COLO668 (cell line): ENCODE data around the gene DLG1.
"Not testable (repeated sequence)": the region's sequence is repeated elsewhere in the genome, so short reads cannot be mapped to it uniquely, and the experiment has no call there.

Source experiments
- DNase-seq: peaks from one replicate; lab custom pipeline; 2025; ENCODE audit not compliant: unreplicated experiment; lab: John Stamatoyannopoulos, UW

Gene DLG1

DNA sequence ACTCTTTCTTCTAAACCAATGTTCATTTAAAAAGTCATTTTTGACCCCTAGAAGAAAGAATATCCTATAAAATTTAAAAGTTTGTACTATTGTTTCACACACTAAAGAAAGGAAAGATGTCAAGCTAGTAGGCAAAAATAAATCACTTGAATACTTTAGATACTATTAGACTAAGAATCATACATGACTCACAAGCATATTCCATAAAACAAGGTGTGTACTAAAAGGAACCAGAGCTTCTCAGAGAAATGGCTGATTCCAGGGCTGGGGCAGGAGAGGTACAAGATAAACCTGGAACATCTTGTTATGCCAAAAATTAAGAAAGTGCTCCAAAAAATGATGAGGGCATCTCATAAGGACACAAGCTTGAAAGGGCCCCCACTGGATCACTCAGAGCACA lies 8.7 kb downstream of the DLG1 start:
- DNase-seq = no peak

DNA sequence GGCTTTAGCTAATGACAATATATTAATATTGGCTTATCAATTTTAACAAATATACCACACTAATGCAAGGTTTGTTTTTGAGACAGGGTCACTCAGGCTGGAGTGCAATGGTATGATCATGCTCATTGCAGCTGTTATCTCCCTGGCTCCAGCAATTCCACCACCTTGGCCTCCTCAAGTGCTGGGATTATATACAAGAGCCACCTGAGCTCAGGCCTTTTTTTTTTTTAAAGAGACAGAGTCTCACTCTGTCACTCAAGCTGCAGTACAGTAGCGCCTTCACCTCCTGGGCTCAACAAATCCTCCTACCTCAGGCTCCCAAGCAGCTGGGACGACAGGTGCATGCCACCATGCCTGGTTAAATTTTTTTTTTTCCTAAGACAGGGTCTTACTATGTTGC lies 11.7 kb downstream of the DLG1 start:
- no peak for DNase-seq

DNA sequence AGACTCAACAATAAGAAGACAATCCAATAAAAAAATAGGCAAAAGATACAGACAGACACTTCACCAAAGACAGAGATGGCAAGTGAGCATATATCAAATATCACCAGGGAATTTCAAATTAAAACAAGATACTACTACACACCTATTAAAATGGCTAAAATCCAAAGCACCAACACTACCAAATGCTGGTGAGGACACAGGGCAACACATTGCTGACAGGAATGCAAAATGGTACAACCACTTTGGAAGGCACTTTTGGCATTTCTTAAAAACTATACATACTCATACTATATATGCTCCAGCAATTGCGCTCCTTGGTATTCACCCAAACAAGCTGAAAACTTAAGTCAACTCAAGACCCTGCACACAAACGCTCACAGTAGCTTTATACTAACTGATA lies 12.9 kb downstream of the DLG1 start:
- DNase-seq = no peak

DNA sequence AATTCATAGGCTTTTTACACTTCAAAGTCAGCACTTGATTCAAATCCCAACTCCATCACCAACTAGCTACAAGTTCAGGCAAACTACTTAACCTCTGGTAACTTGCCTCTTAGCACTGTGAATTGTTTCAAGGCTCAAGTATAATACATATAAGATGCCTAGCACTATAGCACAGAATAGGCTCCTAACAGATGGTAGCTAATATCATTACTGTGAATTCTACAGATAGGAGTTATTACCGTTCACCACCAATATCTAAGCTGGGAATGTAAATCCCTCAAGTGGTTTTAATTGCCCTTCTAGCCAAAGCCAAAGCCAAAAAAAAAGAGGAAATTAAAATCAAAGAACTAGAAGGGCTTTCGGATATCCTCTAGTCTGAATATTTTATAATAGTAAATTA lies 15.4 kb downstream of the DLG1 start:
- DNase-seq = no peak

DNA sequence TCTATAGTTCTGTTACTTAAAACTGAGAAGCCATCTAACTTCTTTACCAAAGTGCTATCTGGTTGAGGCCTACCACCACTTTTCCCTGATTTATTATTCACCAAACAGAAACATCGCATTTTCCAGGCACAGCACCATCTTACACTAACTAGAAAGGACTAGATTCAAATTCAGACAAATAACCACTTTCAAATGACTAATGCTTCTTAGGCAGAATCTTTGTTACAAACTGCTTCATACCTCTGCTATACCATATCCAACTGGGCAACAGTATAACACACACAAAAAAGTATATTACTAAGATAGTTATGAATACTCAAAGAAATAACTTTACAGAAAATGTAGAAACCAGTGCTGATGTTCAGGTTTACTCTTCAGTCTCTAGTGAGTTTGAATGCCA lies 16.6 kb downstream of the DLG1 start:
- no peak for DNase-seq

DNA sequence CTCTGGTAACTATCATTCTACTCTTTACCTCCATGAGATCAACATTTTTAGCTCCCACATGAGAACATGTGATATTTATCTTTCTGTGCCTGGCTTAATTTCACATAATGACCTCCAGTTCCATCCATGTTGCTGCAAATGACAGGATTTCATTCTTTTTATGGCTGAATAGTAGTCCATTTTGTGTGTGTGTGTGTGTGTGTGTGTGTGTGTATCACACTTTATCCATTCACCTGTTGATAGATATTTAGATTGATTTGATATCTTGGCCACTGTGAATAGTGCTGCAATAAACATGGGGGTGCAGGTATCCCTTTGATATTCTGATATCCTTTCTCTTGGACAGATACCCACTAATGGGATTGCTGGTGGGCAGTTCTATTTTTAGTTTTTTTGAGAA lies 18.3 kb downstream of the DLG1 start:
- no peak for DNase-seq

DNA sequence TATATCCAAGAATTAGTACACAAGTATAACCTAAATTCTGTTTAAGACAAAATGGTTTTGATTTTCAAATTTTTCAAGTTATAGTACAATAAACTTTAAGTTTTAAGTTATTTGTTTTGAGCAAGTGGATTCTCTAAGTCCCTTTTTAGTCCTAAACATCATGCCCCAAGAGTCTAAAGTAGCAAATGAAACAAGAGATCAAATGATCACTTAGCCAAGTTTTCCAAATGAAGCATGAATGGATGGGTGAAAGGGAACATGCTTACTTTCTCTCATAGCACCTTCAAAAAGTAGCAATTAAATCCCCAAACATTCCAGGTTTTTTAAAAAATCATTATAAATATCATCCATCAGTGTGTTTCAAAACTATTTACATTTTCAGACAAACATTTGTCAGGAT lies 19.5 kb downstream of the DLG1 start:
- no peak for DNase-seq

DNA sequence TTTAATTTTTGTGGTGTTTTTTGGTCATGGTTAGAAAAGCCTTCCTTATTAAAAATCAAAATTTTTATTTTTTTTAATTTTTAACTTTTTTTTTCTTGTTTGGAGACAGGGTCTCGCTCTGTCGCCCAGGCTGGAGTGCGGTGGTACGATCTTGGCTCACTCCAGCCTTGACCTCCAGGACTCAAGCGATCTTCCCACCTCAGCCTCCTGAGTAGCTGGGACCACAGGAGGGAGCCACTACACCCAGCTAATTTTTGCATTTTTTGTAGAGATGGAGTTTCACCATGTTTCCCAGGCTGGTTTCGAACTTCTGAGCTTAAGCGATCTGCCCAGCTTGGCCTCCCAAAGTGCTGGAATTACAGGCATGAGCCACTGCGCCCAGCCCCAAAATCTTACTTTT lies 21.6 kb downstream of the DLG1 start:
- DNase-seq = not testable (repeated sequence)

DNA sequence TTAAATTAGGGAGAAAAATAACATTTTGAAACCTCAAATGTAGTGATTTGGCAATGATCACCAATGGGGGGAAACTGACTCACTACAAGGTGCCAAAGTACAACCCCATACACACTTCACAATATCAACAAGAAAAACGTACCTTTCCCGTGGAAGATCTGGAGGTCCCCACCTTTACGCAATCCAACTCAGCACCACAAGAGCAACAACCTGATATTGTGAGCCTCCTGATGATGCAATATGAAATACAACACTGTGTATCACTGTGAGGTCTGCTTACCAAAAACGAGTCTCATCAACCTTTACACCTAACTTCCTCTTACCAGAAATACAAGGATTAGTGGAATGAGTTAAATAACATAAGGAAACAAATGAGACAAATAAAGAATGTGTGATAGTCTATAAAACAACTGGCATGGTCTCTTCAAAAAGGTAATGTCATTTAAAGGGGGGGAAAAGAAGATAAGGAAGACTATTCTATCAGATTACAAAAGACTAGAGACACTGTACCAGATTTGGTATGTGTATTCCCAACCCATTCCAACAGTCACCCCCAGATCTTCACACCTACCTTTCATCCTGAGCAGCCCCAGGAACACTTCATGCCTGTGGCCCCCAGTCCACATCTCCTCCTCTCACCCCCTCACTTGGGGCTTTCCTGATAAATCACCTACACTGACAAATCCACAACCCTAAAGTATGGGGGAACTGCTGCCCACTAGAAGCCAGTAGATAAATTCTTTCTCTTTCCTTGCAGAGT lies 27.7 kb downstream of the DLG1 start:
- DNase-seq = no peak

DNA sequence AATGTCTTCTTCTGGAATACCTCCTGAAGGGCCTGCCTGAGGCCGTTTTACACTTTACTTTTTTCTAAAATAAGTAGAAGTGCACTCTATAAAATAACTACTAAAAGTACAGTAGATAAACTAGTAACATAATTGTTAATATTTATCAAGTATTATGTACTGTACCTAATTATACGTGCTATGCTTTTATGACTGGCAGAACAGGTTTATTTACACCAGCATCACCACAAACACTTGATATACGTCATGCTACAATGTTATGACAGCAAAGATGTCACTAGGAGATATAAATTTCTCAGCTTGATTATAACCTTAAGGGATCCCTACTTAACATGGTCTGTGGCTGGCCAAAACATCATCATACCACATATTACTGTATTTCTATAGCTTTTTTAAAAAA lies 29.4 kb downstream of the DLG1 start:
- DNase-seq = no peak

DNA sequence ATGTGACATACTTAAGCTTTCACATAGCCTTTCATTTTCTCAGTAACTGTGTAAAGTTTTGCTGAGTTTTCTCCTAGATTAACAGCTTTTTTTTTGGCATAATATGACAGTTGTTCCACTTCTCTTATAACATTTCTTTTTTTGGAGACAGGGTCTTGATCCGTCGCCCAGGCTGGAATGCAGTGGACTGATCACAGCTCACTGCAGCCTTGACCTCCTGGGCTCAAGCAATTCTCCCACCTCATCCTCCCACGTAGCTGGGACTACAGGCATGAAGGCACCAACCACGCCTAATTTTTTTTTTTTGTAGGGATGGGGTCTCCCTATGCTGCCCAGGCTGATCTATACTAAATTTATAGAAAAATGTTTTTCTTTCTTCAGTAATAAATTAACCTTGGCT lies 30.1 kb downstream of the DLG1 start:
- DNase-seq = no peak

DNA sequence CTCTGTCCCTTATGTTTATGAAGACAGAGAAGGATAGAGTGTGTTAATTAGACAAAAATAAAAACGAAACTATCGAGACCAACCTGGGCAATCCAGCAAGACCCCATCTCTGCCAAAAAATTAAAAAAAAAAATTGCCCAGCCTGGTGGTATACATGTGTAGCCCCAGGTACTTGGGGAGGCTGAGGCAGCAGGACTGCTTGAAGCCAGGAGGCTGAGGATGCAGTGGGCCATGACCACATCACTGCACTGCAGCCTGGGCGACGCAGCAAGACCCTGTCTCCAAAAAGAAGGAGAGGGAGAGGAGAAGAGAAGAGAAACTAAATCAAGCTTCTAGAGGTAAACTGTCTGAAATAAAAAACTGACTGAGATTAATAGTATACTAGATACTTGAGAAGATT lies 32.1 kb downstream of the DLG1 start:
- no peak for DNase-seq

DNA sequence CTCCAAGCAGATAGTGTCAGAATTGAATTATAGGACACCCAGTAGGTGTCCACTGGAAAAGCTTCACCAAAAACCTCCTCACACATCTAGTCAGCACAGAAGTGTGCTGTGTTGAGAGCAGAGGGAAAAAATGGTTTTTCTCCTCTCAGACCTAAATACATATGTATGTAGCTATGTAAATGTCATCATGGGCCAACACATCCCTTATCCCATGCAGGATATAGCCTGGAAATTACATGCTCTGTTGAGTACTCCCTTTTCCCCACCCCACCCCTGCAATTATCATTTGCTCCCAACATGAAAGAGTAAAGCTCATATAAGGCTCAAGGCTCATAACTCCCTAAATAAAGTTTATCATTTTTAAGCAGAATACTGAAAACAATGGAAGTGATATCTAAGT lies 35.7 kb downstream of the DLG1 start:
- no peak for DNase-seq

DNA sequence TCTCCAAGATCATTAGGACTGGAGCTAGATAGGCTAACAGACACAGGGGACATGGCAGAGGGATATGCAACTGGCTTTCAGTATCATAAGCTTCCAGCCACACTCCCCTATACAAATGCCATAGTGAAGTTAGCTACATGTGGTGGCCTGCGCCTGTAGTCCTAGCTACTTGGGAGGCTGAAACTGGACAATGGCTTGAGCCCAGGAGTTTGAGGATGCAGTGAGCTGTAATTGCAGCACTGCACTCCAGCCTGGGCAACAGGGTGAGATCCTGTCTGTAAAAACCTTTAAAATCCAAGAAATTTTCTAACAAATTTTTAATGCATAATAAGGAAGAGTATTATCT lies 37.3 kb downstream of the DLG1 start:
- DNase-seq = no peak

DNA sequence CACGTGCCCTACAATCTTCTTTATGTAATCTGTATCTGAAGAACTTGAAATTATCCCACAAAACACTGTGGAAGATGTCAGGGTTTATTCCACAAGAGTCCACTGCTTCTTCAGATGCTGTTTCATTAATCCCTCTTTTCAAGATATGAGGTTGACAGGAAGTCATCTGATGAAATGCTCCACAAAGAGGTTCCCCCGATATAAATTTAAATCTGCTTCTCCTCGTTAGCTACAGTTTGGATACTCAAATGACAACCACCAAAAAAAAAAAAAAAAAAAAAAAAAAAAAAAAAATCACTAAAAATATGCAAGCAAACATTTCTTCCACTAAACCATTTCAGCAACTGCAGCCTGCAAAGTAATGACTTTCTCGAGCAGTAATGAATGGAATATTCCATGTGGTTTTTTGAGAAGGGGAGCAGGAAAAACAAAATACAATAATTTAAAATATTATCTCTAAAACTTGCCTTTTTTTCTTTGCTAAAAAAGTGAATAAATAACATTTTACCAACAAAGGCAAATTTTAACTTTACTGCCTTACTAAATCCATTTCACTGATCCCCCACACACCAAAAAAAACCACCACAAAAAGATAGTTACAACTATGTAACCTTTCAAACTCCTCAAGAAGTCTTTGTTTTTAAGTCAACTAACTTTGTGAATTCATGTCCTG lies 37.8 kb downstream of the DLG1 start:
- DNase-seq = no peak

DNA sequence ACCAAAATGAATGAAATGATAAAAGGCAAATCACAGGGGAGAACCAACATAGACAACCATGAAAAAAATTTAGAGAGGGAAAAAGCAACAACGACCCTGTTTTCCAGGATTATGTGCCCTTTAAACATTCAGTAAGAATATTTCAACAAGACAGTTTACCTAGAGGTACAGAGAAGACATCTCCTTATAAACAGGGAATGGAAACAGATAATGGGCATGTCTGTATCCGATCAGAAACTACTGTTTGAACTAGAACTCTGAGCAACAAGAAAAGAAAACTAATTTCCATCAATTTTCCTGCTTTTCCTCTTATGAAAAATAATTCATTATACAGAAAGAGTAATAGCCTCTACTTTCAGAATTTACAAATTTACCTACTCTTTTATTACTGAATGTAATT lies 39.3 kb downstream of the DLG1 start:
- DNase-seq = no peak

DNA sequence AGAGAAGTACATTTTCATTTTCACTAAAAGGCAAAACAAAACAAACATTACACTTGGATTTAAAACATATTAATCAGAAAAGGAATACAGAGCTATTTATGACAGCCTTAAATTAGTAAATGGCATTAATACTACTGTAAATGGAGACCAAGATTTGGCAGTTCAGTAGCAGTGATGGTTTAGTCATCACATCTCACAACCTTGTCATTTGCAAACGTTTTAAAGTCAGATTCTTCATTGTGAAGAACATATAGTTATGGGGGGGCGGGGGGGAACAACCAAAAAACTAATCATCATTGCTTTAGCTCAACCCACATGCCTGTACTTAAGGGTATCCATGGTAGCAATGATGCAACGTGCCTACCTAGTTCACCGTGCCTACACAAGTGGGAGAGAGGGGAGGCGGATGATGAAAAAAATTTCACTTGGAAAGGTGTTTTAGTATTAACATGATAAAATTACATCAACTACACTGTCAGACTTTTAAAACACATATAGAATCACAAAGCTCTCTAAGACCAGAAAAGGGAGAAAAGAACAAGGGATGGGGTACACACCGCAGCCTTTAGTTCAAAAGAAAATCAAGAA lies 40.1 kb downstream of the DLG1 start:
- DNase-seq = no peak

DNA sequence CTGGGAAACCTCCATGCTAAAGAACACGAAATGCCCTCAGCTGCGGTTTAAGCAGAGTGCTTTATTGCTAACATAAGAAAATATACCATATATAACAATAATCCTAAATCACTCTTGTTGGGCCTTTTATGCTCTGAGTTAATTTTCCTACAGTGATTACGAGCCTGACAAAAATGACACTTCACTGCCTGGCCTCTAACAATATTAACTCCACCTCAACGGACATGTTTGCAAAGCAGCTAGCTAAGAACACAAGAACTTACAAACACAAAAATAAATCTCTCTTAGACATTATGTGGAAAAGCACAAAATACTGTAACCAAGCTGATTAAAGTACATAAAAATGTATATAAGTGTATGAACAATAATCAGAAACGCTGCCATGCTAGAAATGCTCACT lies 40.7 kb downstream of the DLG1 start:
- no peak for DNase-seq

DNA sequence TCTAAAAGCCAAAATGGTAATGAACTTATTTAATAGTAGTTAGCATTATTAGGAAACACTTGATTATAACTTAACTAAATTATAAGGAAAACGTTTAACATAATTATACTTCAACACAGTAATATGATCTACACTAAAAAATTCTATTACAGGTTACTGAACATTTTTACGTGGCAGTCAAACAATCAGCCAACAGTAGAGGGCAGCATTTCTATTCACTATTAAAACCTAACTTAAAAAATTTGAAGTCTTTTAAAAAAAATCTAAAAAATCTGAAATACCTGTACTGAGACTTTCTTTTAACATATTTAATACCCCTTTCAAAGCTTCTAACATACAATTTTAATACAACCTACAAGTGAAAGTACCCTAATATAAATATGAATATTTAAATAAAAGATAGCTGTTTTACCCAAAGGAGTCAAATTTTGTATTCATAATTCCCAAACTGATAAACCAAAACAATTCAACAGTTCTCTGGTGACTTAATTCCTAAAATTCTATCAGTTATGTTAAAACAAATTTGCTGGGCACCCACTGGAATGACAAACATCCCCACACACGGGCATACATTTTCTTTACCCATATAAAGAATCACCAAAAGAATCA lies 41.5 kb downstream of the DLG1 start:
- DNase-seq = peak; percentile 0

DNA sequence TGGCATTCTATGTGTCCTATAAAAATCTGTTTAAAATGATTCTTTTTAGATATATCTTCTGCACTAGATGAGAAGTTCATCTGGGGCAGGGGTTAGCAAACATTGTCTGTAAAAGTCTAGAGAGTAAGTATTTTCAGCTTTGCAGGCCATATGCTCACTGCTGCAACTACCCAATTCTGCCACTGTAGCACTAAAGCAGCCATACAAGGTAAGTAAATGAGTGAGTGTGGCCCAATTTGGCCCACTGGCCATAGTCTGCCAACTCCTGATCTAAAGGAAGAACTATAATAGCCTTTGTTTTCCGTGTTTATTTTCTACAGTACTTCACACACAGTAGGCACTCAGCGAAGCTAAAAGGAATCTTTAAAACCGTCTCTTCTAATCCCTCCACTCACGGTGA lies 42.3 kb downstream of the DLG1 start:
- DNase-seq = no peak

DNA sequence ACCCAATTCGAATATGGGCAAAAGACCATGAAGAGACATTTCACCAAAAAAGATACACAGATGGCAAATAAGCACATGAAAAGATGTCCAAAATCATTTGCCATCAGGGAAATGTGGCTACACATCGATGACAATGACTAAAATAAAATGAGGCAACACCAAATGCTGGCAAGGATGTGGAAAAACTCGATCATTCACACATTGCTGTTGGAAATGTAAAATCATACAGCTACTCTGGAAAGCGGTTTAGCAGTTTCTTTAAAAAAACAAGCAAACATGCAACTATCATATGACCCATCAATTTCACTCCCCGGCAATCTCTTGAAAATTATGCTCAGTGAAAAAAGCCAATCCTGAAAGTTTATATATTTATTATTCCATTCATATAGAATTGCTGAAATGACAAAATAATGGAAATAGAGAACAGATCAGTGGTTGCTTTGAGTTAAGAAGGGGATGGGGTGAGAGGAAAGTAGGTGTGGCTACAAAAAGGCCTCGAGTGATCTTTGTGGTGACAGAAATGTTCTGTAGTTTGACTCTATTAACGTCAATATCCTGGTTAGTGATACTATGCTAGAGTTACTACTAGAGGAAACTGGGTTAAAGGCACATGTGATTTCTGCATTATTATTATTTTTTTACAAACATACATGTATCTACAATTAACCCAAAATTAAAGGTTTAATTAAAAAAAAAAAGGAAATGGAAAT lies 45.0 kb downstream of the DLG1 start:
- DNase-seq = no peak

DNA sequence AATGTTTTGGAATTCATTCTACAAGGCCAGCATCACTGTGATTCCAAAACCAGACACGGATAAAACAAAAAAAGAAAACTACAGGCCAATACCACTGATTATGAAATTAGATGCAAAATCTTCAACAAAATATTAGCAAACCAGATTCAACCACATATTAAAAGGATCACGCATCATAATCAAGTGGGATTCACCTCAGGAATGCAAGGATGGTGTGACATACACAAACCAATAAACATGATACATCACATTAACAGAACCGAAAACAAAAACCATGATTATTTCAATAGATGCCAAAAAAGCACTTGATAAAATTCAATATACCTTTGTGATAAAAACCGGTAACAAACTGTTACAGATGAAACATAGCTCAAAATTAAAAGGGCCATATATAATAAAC lies 48.9 kb downstream of the DLG1 start:
- no peak for DNase-seq
